Glutamatergic neuron (in vitro differentiated cells): ENCODE measurements around the gene RAD23B. TPM values are rescaled to one million over a fixed set of nuclear protein-coding genes. Genes with fewer than 3 reads are reported as not detected.

Experiments
- DNase-seq: peaks from one replicate; pipeline ENCODE4 v3.0.0; 2022
- H3K27ac Mint-ChIP-seq: one replicate; pipeline ENCODE4 v1.8.0; 2020; ENCODE audit warnings: mild to moderate bottlenecking, mixed read lengths, inconsistent platforms; ENCODE audit not compliant: unreplicated experiment
- H3K27me3 Mint-ChIP-seq: one replicate; pipeline ENCODE4 v1.8.0; 2020; ENCODE audit warnings: mild to moderate bottlenecking, moderate library complexity, mixed read lengths, inconsistent platforms; ENCODE audit not compliant: unreplicated experiment
- H3K36me3 Mint-ChIP-seq: one replicate; pipeline ENCODE4 v1.8.0; 2020; ENCODE audit warnings: mild to moderate bottlenecking, mixed read lengths, inconsistent platforms; ENCODE audit not compliant: unreplicated experiment
- H3K4me1 Mint-ChIP-seq: one replicate; pipeline ENCODE4 v1.8.0; 2020; ENCODE audit warnings: mild to moderate bottlenecking, low read depth, mixed read lengths, inconsistent platforms; ENCODE audit not compliant: unreplicated experiment
- H3K4me3 Mint-ChIP-seq: one replicate; pipeline ENCODE4 v1.8.0; 2020; ENCODE audit warnings: mild to moderate bottlenecking, mixed read lengths, inconsistent platforms; ENCODE audit not compliant: unreplicated experiment
- H3K9me3 Mint-ChIP-seq: one replicate; pipeline ENCODE4 v1.8.0; 2020; ENCODE audit warnings: mild to moderate bottlenecking, moderate library complexity, mixed read lengths, inconsistent platforms; ENCODE audit not compliant: unreplicated experiment
- CTCF ChIP-seq: fragments of 200-600 bp; sonication (generic); IDR thresholded peaks from one replicate; pipeline ENCODE4 v1.5.0; 2021; ENCODE audit not compliant: partially characterized antibody, unreplicated experiment
- total RNA-seq: library from RNA; stranded (reverse); fragmentation: NEBNext Ultra II Directional; extraction: Animal tissue kit (Norgen Biotek cat#: 25700); gene quantifications from one replicate; pipeline ENCODE4 v1.2.1, GENCODE V29; 2021; ENCODE audit not compliant: unreplicated experiment

The RAD23B gene
- total RNA-seq, 1 donor from 2014 or later: 145 TPM

DNA sequence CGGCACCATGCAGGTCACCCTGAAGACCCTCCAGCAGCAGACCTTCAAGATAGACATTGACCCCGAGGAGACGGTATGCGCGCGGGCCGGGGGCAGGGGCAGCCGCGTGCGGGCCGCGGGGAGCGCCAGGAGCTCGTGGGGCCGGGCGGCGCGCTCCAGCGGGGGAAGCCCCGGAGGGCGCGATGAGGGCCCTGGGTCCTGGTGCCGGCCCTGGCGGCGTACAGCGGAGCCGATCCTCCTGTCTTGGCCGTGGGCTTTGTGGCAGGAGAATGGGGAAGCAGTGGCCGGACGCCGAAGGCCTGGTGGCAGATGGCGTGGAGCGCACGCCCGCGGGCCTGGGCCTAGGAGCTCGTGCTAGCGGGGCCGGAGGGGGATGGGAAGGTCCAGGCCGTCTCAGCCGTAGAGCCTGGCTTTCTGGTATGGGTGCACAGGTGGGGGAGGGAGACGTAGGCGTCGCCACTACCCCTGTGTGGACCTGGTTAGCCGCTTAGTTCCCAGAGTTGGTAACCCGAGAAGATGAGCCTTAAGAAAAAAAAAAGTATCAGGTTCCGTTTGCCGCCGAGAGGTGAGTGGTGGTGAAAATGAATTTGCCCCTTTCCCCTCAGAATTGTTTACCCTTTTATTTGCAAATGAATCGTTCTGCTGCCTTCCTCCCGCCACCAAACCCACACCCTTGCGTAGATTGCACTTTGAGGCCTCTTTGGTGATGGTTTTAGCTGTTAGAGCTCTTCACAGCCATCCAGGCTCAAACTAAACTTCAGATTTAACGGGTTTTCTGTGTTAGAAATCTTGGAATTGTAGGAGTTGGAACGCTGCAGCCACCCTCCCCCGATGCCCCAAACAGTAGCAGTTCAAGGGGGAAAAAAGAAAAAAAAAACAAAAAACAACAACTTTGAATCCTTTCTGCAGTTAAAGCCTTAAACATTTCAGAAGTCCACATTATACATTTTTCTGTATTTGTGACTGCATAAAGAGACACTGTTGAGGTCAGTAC, 841 bp downstream of the RAD23B start:
- Mint-ChIP-seq H3K9me3 (peaks cover 17% of the 10 kb centered on the region), H3K4me3 (peak overlapping the region; percentile 98), H3K27ac (peak overlapping the region; percentile 99), H3K27me3 (peaks cover 15% of the 10 kb centered on the region), H3K4me1 (peaks cover 12% of the 10 kb centered on the region), H3K36me3 (no peaks in the 10 kb centered on the region)
- peak; percentile 80 for DNase-seq
- TF ChIP-seq CTCF: no peak

DNA sequence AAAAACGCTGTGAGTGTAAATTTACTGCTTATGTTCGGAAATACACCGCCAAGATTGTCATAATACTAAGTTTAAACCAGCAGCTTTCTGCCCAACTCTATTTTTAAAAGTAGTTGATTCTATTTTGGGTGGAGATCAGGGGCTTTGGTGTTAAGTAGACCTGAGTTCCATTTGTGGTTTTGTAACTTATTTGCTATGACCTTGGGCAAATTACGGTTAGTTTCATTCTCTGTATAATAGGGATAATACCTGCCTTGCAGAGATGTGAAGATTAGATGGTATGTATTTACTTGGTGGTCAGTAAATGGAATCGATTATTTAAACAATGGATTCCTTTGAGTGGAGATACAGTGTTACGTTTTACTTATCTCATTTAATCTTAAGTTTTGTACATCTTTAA, 1.6 kb downstream of the RAD23B start:
- Mint-ChIP-seq H3K9me3 (peaks cover 17% of the 10 kb centered on the region), H3K4me1 (peaks cover 13% of the 10 kb centered on the region), H3K36me3 (no peaks in the 10 kb centered on the region), H3K27ac (peak overlapping the region; percentile 99), H3K4me3 (peak overlapping the region; percentile 98), H3K27me3 (peaks cover 15% of the 10 kb centered on the region)
- TF ChIP-seq CTCF: no peak
- DNase-seq: no peak

DNA sequence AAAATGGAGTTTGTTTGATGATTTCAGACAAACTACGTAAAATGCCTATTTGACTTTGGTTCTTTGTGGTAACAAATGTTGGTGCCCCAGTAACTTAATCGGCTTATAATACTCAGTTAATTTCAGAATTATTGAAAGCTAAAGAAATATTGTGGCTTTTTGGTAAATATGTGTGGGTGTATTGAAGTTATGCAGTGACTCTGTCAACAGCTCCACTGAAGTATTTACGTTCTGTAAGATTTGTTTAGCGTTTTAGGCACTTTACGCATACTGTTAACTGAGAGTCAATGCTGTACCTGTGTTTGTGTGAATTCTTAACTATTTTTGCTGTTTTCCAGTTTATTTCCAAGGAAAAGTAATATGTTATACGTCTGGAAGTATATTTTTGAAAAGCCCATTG, 2.2 kb downstream of the RAD23B start:
- Mint-ChIP-seq H3K27me3 (peaks cover 15% of the 10 kb centered on the region), H3K27ac (peak overlapping the region; percentile 99), H3K9me3 (peaks cover 17% of the 10 kb centered on the region), H3K36me3 (no peaks in the 10 kb centered on the region), H3K4me1 (peaks cover 18% of the 10 kb centered on the region), H3K4me3 (peak overlapping the region; percentile 98)
- DNase-seq: no peak
- no peak for TF ChIP-seq CTCF

GRCh38 chr9:107286057-107286456, 3.0 kb downstream of the RAD23B start:
- DNase-seq: no peak
- peaks cover 17% of the 10 kb centered on the region for H3K9me3 Mint-ChIP-seq
- TF ChIP-seq CTCF: no peak
- H3K4me1 Mint-ChIP-seq: peaks cover 24% of the 10 kb centered on the region
- H3K4me3 Mint-ChIP-seq: peak overlapping the region; percentile 98
- peak overlapping the region; percentile 40 for H3K27ac Mint-ChIP-seq
- no peaks in the 10 kb centered on the region for H3K36me3 Mint-ChIP-seq
- peaks cover 13% of the 10 kb centered on the region for H3K27me3 Mint-ChIP-seq

- TF ChIP-seq CTCF: no peak
- H3K36me3 Mint-ChIP-seq: no peaks in the 10 kb centered on the region
- no peak overlapping the region for H3K4me3 Mint-ChIP-seq
- DNase-seq: no peak
- peaks cover 28% of the 10 kb centered on the region for H3K4me1 Mint-ChIP-seq
- peaks cover 6% of the 10 kb centered on the region for H3K27me3 Mint-ChIP-seq
- H3K9me3 Mint-ChIP-seq: peaks cover 9% of the 10 kb centered on the region
- no peak overlapping the region for H3K27ac Mint-ChIP-seq
These were observed 5.6 kb downstream of the RAD23B start for GRCh38 chr9:107288701-107289100.
